ENCODE measurements around the gene EMP1. TPM values are rescaled to one million over a fixed set of nuclear protein-coding genes. Genes with fewer than 3 reads are reported as not detected.

Gene EMP1
- total RNA-seq, 1 experiment from 2014 or later, result 193 TPM

- Mint-ChIP-seq H3K27ac (ENCODE audit: low read depth, unreplicated experiment) (no peak overlapping the region), H3K27me3 (ENCODE audit: insufficient read depth, unreplicated experiment) (no peaks in the 10 kb centered on the region), H3K4me3 (ENCODE audit: unreplicated experiment) (no peak overlapping the region), H3K9me3 (ENCODE audit: unreplicated experiment) (no peaks in the 10 kb centered on the region), H3K4me1 (ENCODE audit: insufficient read depth, unreplicated experiment) (peaks cover 9% of the 10 kb centered on the region), H3K36me3 (ENCODE audit: insufficient read depth, unreplicated experiment) (no peaks in the 10 kb centered on the region)
- BruUV-seq (replicated peaks), result no TSS peak
- no peak for DNase-seq (ENCODE audit: unreplicated experiment)
- TF ChIP-seq CTCF (IDR thresholded peaks at IDR 0.05; ENCODE audit: unreplicated experiment), result no peak
- intact Hi-C loops (cut with micrococcal nuclease), result no loop called here
- CTCF ChIA-PET, result no interaction called here
- POLR2A ChIA-PET, result no interaction called here
Measured at GRCh38 chr12:13229504-13229903, 33.0 kb downstream of the EMP1 start.

GRCh38 chr12:13230500-13230899 lies 34.0 kb downstream of the EMP1 start:
- Mint-ChIP-seq H3K36me3 (ENCODE audit: insufficient read depth, unreplicated experiment) (no peaks in the 10 kb centered on the region), H3K9me3 (ENCODE audit: unreplicated experiment) (no peaks in the 10 kb centered on the region), H3K4me1 (ENCODE audit: insufficient read depth, unreplicated experiment) (peaks cover 12% of the 10 kb centered on the region), H3K27ac (ENCODE audit: low read depth, unreplicated experiment) (no peak overlapping the region), H3K4me3 (ENCODE audit: unreplicated experiment) (no peak overlapping the region), H3K27me3 (ENCODE audit: insufficient read depth, unreplicated experiment) (no peaks in the 10 kb centered on the region)
- POLR2A ChIA-PET, result no interaction called here
- intact Hi-C loops (cut with micrococcal nuclease), result no loop called here
- TF ChIP-seq CTCF (IDR thresholded peaks at IDR 0.05; ENCODE audit: unreplicated experiment), result no peak
- CTCF ChIA-PET, result interaction anchor here (0.8 kb wide), 1 partner anchor 145 kb away, joined by 4 read pairs; no protein-coding TSS in a partner anchor
- DNase-seq (ENCODE audit: unreplicated experiment), result no peak
- no TSS peak for BruUV-seq (replicated peaks)

GRCh38 chr12:13233830-13234641 lies 37.5 kb downstream of the EMP1 start:
- intact Hi-C loops (cut with micrococcal nuclease), result loop anchor here (1.0 to 2.0 kb wide), 5 partner anchors 26 to 318 kb away; partner anchors contain the start of gene HEBP1
- H3K4me3 Mint-ChIP-seq (ENCODE audit: unreplicated experiment), result no peak overlapping the region
- ChIA-PET POLR2A (interaction anchor here (2.5 kb wide), 1 partner anchor 135 kb away, joined by 9 read pairs; no protein-coding TSS in a partner anchor), CTCF (interaction anchor here (0.6 to 2.8 kb wide), 26 partner anchors 9 to 445 kb away, joined by 3 to 33 read pairs (median 4); no protein-coding TSS in a partner anchor)
- peak; percentile 88 for TF ChIP-seq CTCF (IDR thresholded peaks at IDR 0.05; ENCODE audit: unreplicated experiment)
- H3K36me3 Mint-ChIP-seq (ENCODE audit: insufficient read depth, unreplicated experiment), result no peaks in the 10 kb centered on the region
- no peak overlapping the region for H3K27ac Mint-ChIP-seq (ENCODE audit: low read depth, unreplicated experiment)
- H3K9me3 Mint-ChIP-seq (ENCODE audit: unreplicated experiment), result no peaks in the 10 kb centered on the region
- peak; percentile 77 for DNase-seq (ENCODE audit: unreplicated experiment)
- H3K27me3 Mint-ChIP-seq (ENCODE audit: insufficient read depth, unreplicated experiment), result no peaks in the 10 kb centered on the region
- no TSS peak for BruUV-seq (replicated peaks)
- H3K4me1 Mint-ChIP-seq (ENCODE audit: insufficient read depth, unreplicated experiment), result peaks cover 12% of the 10 kb centered on the region

GRCh38 chr12:13238204-13238603 lies 41.7 kb downstream of the EMP1 start:
- H3K4me3 Mint-ChIP-seq (ENCODE audit: unreplicated experiment), result no peak overlapping the region
- ChIA-PET POLR2A (interaction anchor here (1.3 kb wide), 1 partner anchor 20 kb away, joined by 4 read pairs; no protein-coding TSS in a partner anchor), CTCF (interaction anchor here (0.7 to 1.5 kb wide), 4 partner anchors 17 to 322 kb away, joined by 3 to 5 read pairs (median 4); no protein-coding TSS in a partner anchor)
- H3K27ac Mint-ChIP-seq (ENCODE audit: low read depth, unreplicated experiment), result no peak overlapping the region
- H3K9me3 Mint-ChIP-seq (ENCODE audit: unreplicated experiment), result no peaks in the 10 kb centered on the region
- no peaks in the 10 kb centered on the region for H3K27me3 Mint-ChIP-seq (ENCODE audit: insufficient read depth, unreplicated experiment)
- intact Hi-C loops (cut with micrococcal nuclease), result no loop called here
- no peak for DNase-seq (ENCODE audit: unreplicated experiment)
- TF ChIP-seq CTCF (IDR thresholded peaks at IDR 0.05; ENCODE audit: unreplicated experiment), result no peak
- peaks cover 19% of the 10 kb centered on the region for H3K4me1 Mint-ChIP-seq (ENCODE audit: insufficient read depth, unreplicated experiment)
- BruUV-seq (replicated peaks), result no TSS peak
- no peaks in the 10 kb centered on the region for H3K36me3 Mint-ChIP-seq (ENCODE audit: insufficient read depth, unreplicated experiment)
